ENCODE measurements around the gene TMEM100.

DNA sequence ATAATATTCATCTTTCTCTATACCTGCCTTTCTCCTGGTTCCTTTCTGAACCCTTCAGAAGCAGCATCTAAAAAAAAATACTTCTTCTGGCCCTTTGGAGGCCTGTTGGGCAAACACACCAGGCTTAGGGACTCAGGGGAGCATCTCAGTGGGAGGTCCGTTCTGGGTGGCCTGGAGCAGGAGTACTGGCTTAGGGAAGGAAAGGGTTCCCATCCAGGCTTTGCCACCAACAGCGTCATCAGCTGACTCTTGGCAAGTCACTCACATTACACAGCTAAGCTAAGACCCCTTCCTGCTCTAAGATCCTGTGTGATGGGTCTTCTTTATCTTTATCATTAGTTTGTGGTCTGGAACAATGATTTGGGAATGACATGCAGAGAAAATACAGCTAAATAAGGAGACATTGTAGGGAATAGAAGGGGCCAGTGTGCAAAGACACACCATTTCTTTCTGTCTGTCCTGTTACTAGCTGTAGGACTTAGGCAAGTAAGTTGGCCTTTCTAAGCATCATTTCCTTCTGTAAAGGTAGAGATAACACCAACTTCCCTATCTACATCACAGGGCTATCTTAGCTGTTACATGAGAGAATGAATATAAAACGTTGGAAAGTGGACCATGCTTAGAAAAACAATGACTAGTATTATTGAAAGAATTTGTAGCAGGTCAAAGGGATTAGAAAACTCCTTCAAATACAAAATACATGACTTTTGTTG lies 38.1 kb upstream of the TMEM100 start:
- TF ChIP-seq, protein P1, sequence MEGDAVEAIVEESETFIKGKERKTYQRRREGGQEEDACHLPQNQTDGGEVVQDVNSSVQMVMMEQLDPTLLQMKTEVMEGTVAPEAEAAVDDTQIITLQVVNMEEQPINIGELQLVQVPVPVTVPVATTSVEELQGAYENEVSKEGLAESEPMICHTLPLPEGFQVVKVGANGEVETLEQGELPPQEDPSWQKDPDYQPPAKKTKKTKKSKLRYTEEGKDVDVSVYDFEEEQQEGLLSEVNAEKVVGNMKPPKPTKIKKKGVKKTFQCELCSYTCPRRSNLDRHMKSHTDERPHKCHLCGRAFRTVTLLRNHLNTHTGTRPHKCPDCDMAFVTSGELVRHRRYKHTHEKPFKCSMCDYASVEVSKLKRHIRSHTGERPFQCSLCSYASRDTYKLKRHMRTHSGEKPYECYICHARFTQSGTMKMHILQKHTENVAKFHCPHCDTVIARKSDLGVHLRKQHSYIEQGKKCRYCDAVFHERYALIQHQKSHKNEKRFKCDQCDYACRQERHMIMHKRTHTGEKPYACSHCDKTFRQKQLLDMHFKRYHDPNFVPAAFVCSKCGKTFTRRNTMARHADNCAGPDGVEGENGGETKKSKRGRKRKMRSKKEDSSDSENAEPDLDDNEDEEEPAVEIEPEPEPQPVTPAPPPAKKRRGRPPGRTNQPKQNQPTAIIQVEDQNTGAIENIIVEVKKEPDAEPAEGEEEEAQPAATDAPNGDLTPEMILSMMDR (IDR thresholded peaks at IDR 0.05; ENCODE audit: extremely low read depth in 1 of 2, insufficient read depth in 1 of 2, low read depth in 1 of 2, low read length in 2 of 2), result no peak
- TF ChIP-seq EZH2 (IDR thresholded peaks at IDR 0.05; ENCODE audit: borderline replicate concordance, low read depth, low read length, severe bottlenecking), result no peak
- TF ChIP-seq, protein P2, sequence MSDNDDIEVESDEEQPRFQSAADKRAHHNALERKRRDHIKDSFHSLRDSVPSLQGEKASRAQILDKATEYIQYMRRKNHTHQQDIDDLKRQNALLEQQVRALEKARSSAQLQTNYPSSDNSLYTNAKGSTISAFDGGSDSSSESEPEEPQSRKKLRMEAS (IDR thresholded peaks at IDR 0.05; ENCODE audit: insufficient read depth, insufficient read length), result no peak
- no peak for TF ChIP-seq POLR2A (IDR thresholded peaks at IDR 0.05; ENCODE audit: low read depth, low read length)
- TF ChIP-seq POLR2AphosphoS5 (IDR thresholded peaks at IDR 0.05; ENCODE audit: insufficient read depth, low read depth, low read length), result no peak
- TF ChIP-seq GATA2 (IDR thresholded peaks at IDR 0.05; ENCODE audit: insufficient read depth, insufficient read length, low read depth, low read length), result no peak

Measured in endothelial cell of umbilical vein (primary cell).